ENCODE data around the gene KRTAP3-3. TPM values are rescaled to one million over a fixed set of nuclear protein-coding genes. Genes with fewer than 3 reads are reported as not detected.

KRTAP3-3 gene
- total RNA-seq, 3 donors from 2014 or later: not detected

- intact Hi-C loops (cut with DNase I; ENCODE audit: low total_unique reads): no loop called here
- no peak for DNase-seq (ENCODE audit: low spot score in 2 of 2)
- H3K27me3 ChIP-seq: no peaks in the 10 kb centered on the region
- no peak overlapping the region for H3K27ac ChIP-seq
- H3K36me3 ChIP-seq: no peaks in the 10 kb centered on the region
- H3K4me1 ChIP-seq: no peaks in the 10 kb centered on the region
- no peaks in the 10 kb centered on the region for H3K9me3 ChIP-seq
- TF ChIP-seq POLR2AphosphoS5 (IDR thresholded peaks at IDR 0.05): no peak
- no peak for TF ChIP-seq POLR2A (IDR thresholded peaks at IDR 0.05)
- no peak for TF ChIP-seq CTCF (IDR thresholded peaks at IDR 0.05)
- H3K4me3 ChIP-seq: no peak overlapping the region
These were observed 44.5 kb downstream of the KRTAP3-3 start for GRCh38 chr17:40949418-40949817.

- no peaks in the 10 kb centered on the region for H3K4me1 ChIP-seq
- H3K4me3 ChIP-seq: no peak overlapping the region
- TF ChIP-seq POLR2A (IDR thresholded peaks at IDR 0.05) (no peak), POLR2AphosphoS5 (IDR thresholded peaks at IDR 0.05) (no peak), CTCF (IDR thresholded peaks at IDR 0.05) (no peak)
- intact Hi-C loops (cut with DNase I; ENCODE audit: low total_unique reads): no loop called here
- DNase-seq (ENCODE audit: low spot score in 2 of 2): no peak
- no peaks in the 10 kb centered on the region for H3K36me3 ChIP-seq
- no peaks in the 10 kb centered on the region for H3K9me3 ChIP-seq
- H3K27me3 ChIP-seq: no peaks in the 10 kb centered on the region
- no peak overlapping the region for H3K27ac ChIP-seq
These were observed 46.0 kb downstream of the KRTAP3-3 start for GRCh38 chr17:40947929-40948328.

DNA sequence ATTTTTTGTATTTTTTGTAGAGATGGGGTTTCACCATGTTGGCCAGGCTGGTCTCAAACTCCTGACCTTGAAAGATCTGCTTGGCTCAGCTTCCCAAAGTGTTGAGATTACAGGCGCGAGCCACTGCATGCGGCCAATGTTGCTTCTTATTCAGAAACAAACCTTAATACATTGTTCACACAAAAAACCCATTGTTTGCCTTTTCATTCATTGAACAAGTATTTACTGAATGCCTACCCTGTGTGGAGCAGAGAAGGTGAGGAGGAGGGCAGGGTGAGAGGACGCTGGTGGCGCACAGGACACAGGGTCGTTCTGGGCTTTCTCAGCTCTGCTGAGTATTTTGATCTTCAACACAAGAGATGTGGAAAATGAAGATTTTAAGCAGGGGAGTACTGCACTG is 48.5 kb downstream of the KRTAP3-3 start:
- no peaks in the 10 kb centered on the region for H3K36me3 ChIP-seq
- H3K9me3 ChIP-seq: no peaks in the 10 kb centered on the region
- H3K27ac ChIP-seq: no peak overlapping the region
- no peak for DNase-seq (ENCODE audit: low spot score in 2 of 2)
- no peak overlapping the region for H3K4me3 ChIP-seq
- intact Hi-C loops (cut with DNase I; ENCODE audit: low total_unique reads): no loop called here
- TF ChIP-seq CTCF (IDR thresholded peaks at IDR 0.05) (no peak), POLR2A (IDR thresholded peaks at IDR 0.05) (no peak), POLR2AphosphoS5 (IDR thresholded peaks at IDR 0.05) (no peak)
- no peaks in the 10 kb centered on the region for H3K27me3 ChIP-seq
- H3K4me1 ChIP-seq: no peaks in the 10 kb centered on the region

DNA sequence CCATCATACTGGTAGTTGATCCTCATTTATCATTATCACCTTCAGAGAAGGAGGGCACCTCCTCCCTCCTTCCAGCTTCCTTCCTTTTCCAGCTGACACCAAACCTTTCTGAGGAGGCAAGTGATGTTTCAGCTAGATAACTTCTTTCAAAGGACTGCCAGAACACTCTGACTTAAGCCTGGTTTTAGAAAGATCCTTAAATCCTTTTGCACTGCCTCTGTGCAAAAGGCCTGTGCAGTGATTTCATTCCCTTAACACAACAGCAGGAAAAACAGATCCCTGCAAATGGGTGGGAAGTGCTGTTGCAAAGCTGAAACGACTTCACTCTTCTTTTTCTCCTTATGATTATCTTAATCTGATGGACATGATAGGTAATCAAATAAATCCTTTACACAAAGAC is 49.4 kb downstream of the KRTAP3-3 start:
- H3K36me3 ChIP-seq: no peaks in the 10 kb centered on the region
- no peaks in the 10 kb centered on the region for H3K27me3 ChIP-seq
- TF ChIP-seq POLR2A (IDR thresholded peaks at IDR 0.05): no peak
- TF ChIP-seq POLR2AphosphoS5 (IDR thresholded peaks at IDR 0.05): no peak
- no peak for TF ChIP-seq CTCF (IDR thresholded peaks at IDR 0.05)
- no peaks in the 10 kb centered on the region for H3K4me1 ChIP-seq
- intact Hi-C loops (cut with DNase I; ENCODE audit: low total_unique reads): no loop called here
- H3K9me3 ChIP-seq: no peaks in the 10 kb centered on the region
- no peak overlapping the region for H3K27ac ChIP-seq
- DNase-seq (ENCODE audit: low spot score in 2 of 2): no peak
- H3K4me3 ChIP-seq: no peak overlapping the region

Other genes starting within 250 kb of the KRTAP3-3 start
- not detected for gene KRT25, start 238.8 kb downstream of the KRTAP3-3 start, total RNA-seq
- gene KRT26, start 222.0 kb downstream of the KRTAP3-3 start, total RNA-seq: not detected
- not detected for gene KRT27, start 211.6 kb downstream of the KRTAP3-3 start, total RNA-seq
- gene KRT28, start 194.2 kb downstream of the KRTAP3-3 start, total RNA-seq: not detected
- 10 to 100 TPM in 1 of 3 donors, 1 to 10 TPM in 2; 6.2 to 14.7 (median 7.6) TPM for gene KRT10, start 171.6 kb downstream of the KRTAP3-3 start, total RNA-seq
- gene KRT12, start 126.9 kb downstream of the KRTAP3-3 start, total RNA-seq: not detected
- gene KRT20, start 108.9 kb downstream of the KRTAP3-3 start, total RNA-seq: 1 to 10 TPM in 1 of 3 donors, not detected in 2; 6.6 TPM
- 10 to 100 TPM in 2 of 3 donors, not detected in 1; 37.7 to 57.5 TPM for gene KRT23, start 56.5 kb downstream of the KRTAP3-3 start, total RNA-seq
- not detected for gene KRT39, start 27.2 kb downstream of the KRTAP3-3 start, total RNA-seq
- gene KRT40, start 9.8 kb downstream of the KRTAP3-3 start, total RNA-seq: under 1 TPM in 1 of 3 donors, not detected in 2; 0.29 TPM
- not detected for gene KRTAP3-2, start 5.7 kb upstream of the KRTAP3-3 start, total RNA-seq
- gene KRTAP3-1, start 15.0 kb upstream of the KRTAP3-3 start, total RNA-seq: not detected
- gene KRTAP1-5, start 33.0 kb upstream of the KRTAP3-3 start, total RNA-seq: not detected
- not detected for gene KRTAP1-4, start 36.0 kb upstream of the KRTAP3-3 start, total RNA-seq
- gene KRTAP1-3, start 40.7 kb upstream of the KRTAP3-3 start, total RNA-seq: not detected
- gene KRTAP1-1, start 47.3 kb upstream of the KRTAP3-3 start, total RNA-seq: not detected
- not detected for gene KRTAP2-1, start 53.2 kb upstream of the KRTAP3-3 start, total RNA-seq
- not detected for gene KRTAP2-2, start 61.1 kb upstream of the KRTAP3-3 start, total RNA-seq
- gene KRTAP2-3, start 66.0 kb upstream of the KRTAP3-3 start, total RNA-seq: not detected
- gene KRTAP2-4, start 71.7 kb upstream of the KRTAP3-3 start, total RNA-seq: not detected
- gene KRTAP4-7, start 90.0 kb upstream of the KRTAP3-3 start, total RNA-seq: not detected
- gene KRTAP4-8, start 104.0 kb upstream of the KRTAP3-3 start, total RNA-seq: not detected
- not detected for gene KRTAP4-16, start 108.0 kb upstream of the KRTAP3-3 start, total RNA-seq
- gene KRTAP4-9, start 111.2 kb upstream of the KRTAP3-3 start, total RNA-seq: not detected
- gene KRTAP4-11, start 124.2 kb upstream of the KRTAP3-3 start, total RNA-seq: not detected
- not detected for gene KRTAP4-12, start 130.0 kb upstream of the KRTAP3-3 start, total RNA-seq
- not detected for gene KRTAP4-6, start 146.4 kb upstream of the KRTAP3-3 start, total RNA-seq
- gene KRTAP4-5, start 155.7 kb upstream of the KRTAP3-3 start, total RNA-seq: not detected
- gene KRTAP4-4, start 166.6 kb upstream of the KRTAP3-3 start, total RNA-seq: not detected
- gene KRTAP4-3, start 174.1 kb upstream of the KRTAP3-3 start, total RNA-seq: not detected
- not detected for gene KRTAP4-2, start 184.1 kb upstream of the KRTAP3-3 start, total RNA-seq
- not detected for gene KRTAP4-1, start 190.7 kb upstream of the KRTAP3-3 start, total RNA-seq
- gene KRTAP9-1, start 195.7 kb upstream of the KRTAP3-3 start, total RNA-seq: not detected
- not detected for gene KRTAP9-2, start 232.5 kb upstream of the KRTAP3-3 start, total RNA-seq
- gene KRTAP9-3, start 238.3 kb upstream of the KRTAP3-3 start, total RNA-seq: not detected
- not detected for gene KRTAP9-8, start 243.8 kb upstream of the KRTAP3-3 start, total RNA-seq

All from breast epithelium (tissue), 4 donors.